Activated T-cell treated with anti-CD3 and anti-CD28 coated beads for 24 hours (primary cell): ENCODE data around the gene STXBP4.

Experiments
- DNase-seq: peaks from one replicate; pipeline ENCODE4 v3.0.0-alpha.2; 2020; ENCODE audit warnings: low read depth

The STXBP4 gene

GRCh38 chr17:55171634-55172328 lies 203.2 kb downstream of the STXBP4 start:
- no peak for DNase-seq

- no peak for DNase-seq
Measured at GRCh38 chr17:55172612-55173011, 204.0 kb downstream of the STXBP4 start.

GRCh38 chr17:55174133-55174532 lies 205.6 kb downstream of the STXBP4 start:
- no peak for DNase-seq

- DNase-seq = no peak
Measured at GRCh38 chr17:55175788-55176427, 207.3 kb downstream of the STXBP4 start.

- no peak for DNase-seq
Measured at GRCh38 chr17:55177159-55177854, 208.7 kb downstream of the STXBP4 start.

GRCh38 chr17:55177855-55178217 lies 209.3 kb downstream of the STXBP4 start:
- no peak for DNase-seq

- DNase-seq = no peak
Measured at GRCh38 chr17:55186937-55187770, 218.6 kb downstream of the STXBP4 start.

- no peak for DNase-seq
Measured at GRCh38 chr17:55190748-55191147, 222.2 kb downstream of the STXBP4 start.

- DNase-seq = no peak
Measured at GRCh38 chr17:55198690-55199370, 230.3 kb downstream of the STXBP4 start.

- no peak for DNase-seq
Measured at GRCh38 chr17:55200904-55201303, 232.3 kb downstream of the STXBP4 start.

GRCh38 chr17:55201308-55201932 lies 232.9 kb downstream of the STXBP4 start:
- DNase-seq = no peak

- DNase-seq = no peak
Measured at GRCh38 chr17:55202896-55203295, 234.3 kb downstream of the STXBP4 start.

- DNase-seq = no peak
Measured at GRCh38 chr17:55208078-55208812, 239.7 kb downstream of the STXBP4 start.

GRCh38 chr17:55210292-55210691 lies 241.7 kb downstream of the STXBP4 start:
- no peak for DNase-seq

GRCh38 chr17:55212880-55213279 lies 244.3 kb downstream of the STXBP4 start:
- no peak for DNase-seq

GRCh38 chr17:55215711-55216110 lies 247.1 kb downstream of the STXBP4 start:
- no peak for DNase-seq

- no peak for DNase-seq
Measured at GRCh38 chr17:55216888-55217287, 248.3 kb downstream of the STXBP4 start.

- DNase-seq = no peak
Measured at GRCh38 chr17:55219459-55219858, 250.9 kb downstream of the STXBP4 start.

GRCh38 chr17:55219934-55220333 lies 251.4 kb downstream of the STXBP4 start:
- DNase-seq = no peak
